ENCODE results near the gene EN1.

Gene EN1

GRCh38 chr2:118846442-118846952, 951 bp downstream of the EN1 start:
- no peak overlapping the region for H3K4me3 ChIP-seq (ENCODE audit: low read depth, low read length)
- TF ChIP-seq CTCF (IDR thresholded peaks at IDR 0.05; ENCODE audit: borderline replicate concordance, insufficient read depth, low read depth, low read length), result no peak

DNA sequence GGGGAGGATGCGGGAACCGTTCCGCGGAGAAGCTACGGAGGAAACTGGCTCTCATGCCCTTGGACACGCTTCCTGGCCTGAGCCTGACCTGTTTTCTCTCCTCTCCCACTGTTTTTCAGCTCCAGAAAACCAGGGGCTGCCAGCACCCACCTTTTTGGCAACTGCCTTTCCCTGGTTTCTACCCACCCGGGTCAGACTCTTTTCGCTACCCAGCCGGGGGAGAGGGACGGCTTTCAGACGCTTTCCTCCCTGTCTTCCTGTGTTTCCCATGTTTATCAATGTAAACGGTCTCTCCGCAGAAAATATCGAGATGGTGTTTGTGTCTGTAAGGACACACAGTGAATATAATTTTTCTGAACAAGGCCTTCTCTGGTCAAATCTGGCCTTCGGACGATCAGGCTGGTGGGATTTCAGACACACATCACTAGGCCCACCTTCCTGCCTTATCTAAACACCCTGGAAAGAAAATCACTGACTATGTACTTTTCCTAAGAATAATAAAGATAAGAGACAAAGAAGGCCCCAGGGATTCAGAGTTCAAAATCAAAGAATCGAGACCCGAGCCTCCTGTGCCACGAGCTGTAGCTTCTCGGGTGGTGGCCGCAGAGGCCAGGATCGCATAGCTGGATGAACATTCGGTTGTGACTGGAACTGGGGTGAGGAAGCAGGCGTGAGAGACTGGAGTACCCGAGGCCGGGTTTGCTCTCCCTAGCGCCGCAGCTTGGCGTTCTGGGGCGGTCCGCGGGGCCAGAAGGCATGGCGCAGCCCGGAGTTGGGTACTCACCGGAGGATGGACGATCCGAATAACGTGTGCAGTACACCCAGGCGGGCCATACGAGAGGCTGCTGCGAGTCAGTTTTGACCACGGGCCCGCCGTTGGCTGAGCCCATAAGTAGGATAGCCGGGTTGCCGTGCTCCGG, 1.7 kb downstream of the EN1 start:
- TF ChIP-seq CTCF (IDR thresholded peaks at IDR 0.05; ENCODE audit: borderline replicate concordance, insufficient read depth, low read depth, low read length), result no peak
- H3K4me3 ChIP-seq (ENCODE audit: low read depth, low read length), result no peak overlapping the region

GRCh38 chr2:118845005-118845521, 2.4 kb downstream of the EN1 start:
- no peak for TF ChIP-seq CTCF (IDR thresholded peaks at IDR 0.05; ENCODE audit: borderline replicate concordance, insufficient read depth, low read depth, low read length)
- no peak overlapping the region for H3K4me3 ChIP-seq (ENCODE audit: low read depth, low read length)

GRCh38 chr2:118844261-118845004, 3.0 kb downstream of the EN1 start:
- H3K4me3 ChIP-seq (ENCODE audit: low read depth, low read length), result no peak overlapping the region
- no peak for TF ChIP-seq CTCF (IDR thresholded peaks at IDR 0.05; ENCODE audit: borderline replicate concordance, insufficient read depth, low read depth, low read length)

DNA sequence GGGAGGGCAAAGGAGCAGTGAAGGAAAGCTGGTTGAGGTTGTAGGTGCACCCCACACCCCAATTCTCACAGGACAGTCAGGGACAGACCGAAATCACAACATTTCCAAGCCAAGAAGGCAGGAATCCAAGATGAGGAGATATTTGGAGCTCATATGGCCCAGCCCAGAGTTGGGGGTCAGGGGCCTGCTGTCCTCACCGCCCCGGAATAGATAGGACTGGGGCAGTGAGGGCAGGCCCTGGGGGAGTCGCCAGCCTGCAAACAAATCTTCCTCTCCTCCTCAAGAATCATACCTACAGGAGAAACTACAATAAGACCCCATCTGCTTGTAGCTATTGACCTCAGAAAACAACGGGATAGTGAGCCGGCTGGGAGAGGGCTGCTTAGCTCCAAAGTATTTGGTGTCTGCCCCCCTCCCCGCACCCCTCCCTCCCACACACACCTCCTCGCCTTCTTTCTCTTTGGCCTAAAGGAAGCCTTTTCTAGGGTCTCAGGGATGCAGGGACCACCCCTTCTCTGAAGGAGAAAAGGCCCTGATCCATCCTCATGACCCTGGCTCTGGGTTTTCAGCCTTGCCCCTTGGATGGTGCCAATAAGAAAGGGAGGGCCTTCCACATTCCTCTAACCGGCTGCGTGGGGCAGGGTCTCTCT, 3.8 kb downstream of the EN1 start:
- TF ChIP-seq CTCF (IDR thresholded peaks at IDR 0.05; ENCODE audit: borderline replicate concordance, insufficient read depth, low read depth, low read length), result no peak
- H3K4me3 ChIP-seq (ENCODE audit: low read depth, low read length), result no peak overlapping the region

GRCh38 chr2:118842661-118843482, 4.6 kb downstream of the EN1 start:
- TF ChIP-seq CTCF (IDR thresholded peaks at IDR 0.05; ENCODE audit: borderline replicate concordance, insufficient read depth, low read depth, low read length), result no peak

More at GRCh38 chr2:118842661-118843482, 4.6 kb downstream of the EN1 start:
- no peak overlapping the region for H3K4me3 ChIP-seq (ENCODE audit: low read depth, low read length)

Measured in GM12875 (cell line).